ENCODE data around the gene SETD2. TPM values are rescaled to one million over a fixed set of nuclear protein-coding genes. Genes with fewer than 3 reads are reported as not detected.

SETD2 gene
- total and polyA plus RNA-seq, 4 donors: 7.6 to 37.6 (median 19.0) TPM

- Histone ChIP-seq H3K4me3 (ENCODE audit: low read depth in 1 of 3, low read length in 3 of 3) (no peak overlapping the region), H3K27ac (ENCODE audit: low read depth in 1 of 2, low read length in 2 of 2) (no peak overlapping the region), H3K9me3 (ENCODE audit: control insufficient read depth in 4 of 4, low read length in 3 of 4) (no peaks in the 10 kb centered on the region), H3K4me1 (ENCODE audit: control insufficient read depth in 4 of 4, insufficient read depth in 4 of 4, low read length in 3 of 4) (peaks cover 0 to 5% (median 1%) of the 10 kb centered on the region in 4 donors), H3K27me3 (ENCODE audit: control insufficient read depth in 4 of 4, insufficient read depth in 4 of 4, low read length in 3 of 4) (no peaks in the 10 kb centered on the region), H3K9ac (ENCODE audit: low read depth in 1 of 2, low read length in 2 of 2) (no peak overlapping the region), H3K36me3 (ENCODE audit: control insufficient read depth in 4 of 4, insufficient read depth in 3 of 4, low read depth in 1 of 4, low read length in 3 of 4) (peaks cover 0 to 16% (median 2%) of the 10 kb centered on the region in 4 donors)
- 82% methylated on average over 12 of the region's 12 CpGs for WGBS
- TF ChIP-seq HNF4G (IDR thresholded peaks at IDR 0.05): no peak
- no peak for TF ChIP-seq YY1 (IDR thresholded peaks at IDR 0.05)
- TF ChIP-seq ATF3 (IDR thresholded peaks at IDR 0.05): no peak
- TF ChIP-seq RXRA (IDR thresholded peaks at IDR 0.05): no peak
- TF ChIP-seq JUND (IDR thresholded peaks at IDR 0.05): no peak
- no peak for TF ChIP-seq FOXA2 (IDR thresholded peaks at IDR 0.05)
- TF ChIP-seq FOXA1 (IDR thresholded peaks at IDR 0.05): no peak
- TF ChIP-seq NR2F2 (IDR thresholded peaks at IDR 0.05): no peak
- TF ChIP-seq REST (IDR thresholded peaks at IDR 0.05): no peak
- no peak for TF ChIP-seq RAD21 (IDR thresholded peaks at IDR 0.05)
- no peak for TF ChIP-seq TAF1 (conservative IDR thresholded peaks at IDR 0.05)
- TF ChIP-seq MAX (IDR thresholded peaks at IDR 0.05): no peak
- no peak for TF ChIP-seq HNF4A (conservative IDR thresholded peaks at IDR 0.05)
- no peak for DNase-seq (ENCODE audit: low spot score)
These were observed 167.0 kb downstream of the SETD2 start for GRCh38 chr3:46996689-46997452.

GRCh38 chr3:46995901-46996562 is 167.9 kb downstream of the SETD2 start:
- Histone ChIP-seq H3K9ac (ENCODE audit: low read depth in 1 of 2, low read length in 2 of 2) (no peak overlapping the region), H3K27ac (ENCODE audit: low read depth in 1 of 2, low read length in 2 of 2) (no peak overlapping the region), H3K36me3 (ENCODE audit: control insufficient read depth in 4 of 4, insufficient read depth in 3 of 4, low read depth in 1 of 4, low read length in 3 of 4) (peaks cover 0 to 7% (median 1%) of the 10 kb centered on the region in 4 donors), H3K27me3 (ENCODE audit: control insufficient read depth in 4 of 4, insufficient read depth in 4 of 4, low read length in 3 of 4) (no peaks in the 10 kb centered on the region), H3K4me3 (ENCODE audit: low read depth in 1 of 3, low read length in 3 of 3) (no peak overlapping the region), H3K4me1 (ENCODE audit: control insufficient read depth in 4 of 4, insufficient read depth in 4 of 4, low read length in 3 of 4) (peaks cover 0 to 5% (median 1%) of the 10 kb centered on the region in 4 donors), H3K9me3 (ENCODE audit: control insufficient read depth in 4 of 4, low read length in 3 of 4) (no peaks in the 10 kb centered on the region)
- no peak for TF ChIP-seq ZBTB33 (IDR thresholded peaks at IDR 0.05)
- no peak for TF ChIP-seq JUND (IDR thresholded peaks at IDR 0.05)
- TF ChIP-seq YY1 (IDR thresholded peaks at IDR 0.05): no peak
- TF ChIP-seq GABPA (IDR thresholded peaks at IDR 0.05 in 1 of 2, conservative IDR thresholded peaks at IDR 0.05 in 1 of 2): no peak
- TF ChIP-seq MAX (IDR thresholded peaks at IDR 0.05): no peak
- no peak for TF ChIP-seq TAF1 (conservative IDR thresholded peaks at IDR 0.05)
- no peak for TF ChIP-seq FOXA2 (IDR thresholded peaks at IDR 0.05)
- TF ChIP-seq SP1 (IDR thresholded peaks at IDR 0.05): no peak
- no peak for TF ChIP-seq EGR1 (IDR thresholded peaks at IDR 0.05; ENCODE audit: low read depth in 2 of 2)
- TF ChIP-seq ATF3 (IDR thresholded peaks at IDR 0.05): no peak
- no peak for TF ChIP-seq REST (IDR thresholded peaks at IDR 0.05)
- no peak for TF ChIP-seq HNF4G (IDR thresholded peaks at IDR 0.05)
- no peak for DNase-seq (ENCODE audit: low spot score)
- 96% methylated on average over 22 of the region's 22 CpGs for WGBS
